D341Med (cell line): ENCODE measurements around the gene IQSEC1.
A peak's percentile ranks its signal among the peaks of the same experiment; 100 is the strongest.

Source experiments
- DNase-seq: peaks from one replicate; pipeline ENCODE4 v3.0.0; 2012; ENCODE audit warnings: low spot score

The IQSEC1 gene

GRCh38 chr3:13073326-13074005 lies at the start of gene IQSEC1:
TSS of gene IQSEC1 (minus strand) at chr3:13073429. CDS start at chr3:13073014, 415 bp downstream.
- DNase-seq, result peak; percentile 89

DNA sequence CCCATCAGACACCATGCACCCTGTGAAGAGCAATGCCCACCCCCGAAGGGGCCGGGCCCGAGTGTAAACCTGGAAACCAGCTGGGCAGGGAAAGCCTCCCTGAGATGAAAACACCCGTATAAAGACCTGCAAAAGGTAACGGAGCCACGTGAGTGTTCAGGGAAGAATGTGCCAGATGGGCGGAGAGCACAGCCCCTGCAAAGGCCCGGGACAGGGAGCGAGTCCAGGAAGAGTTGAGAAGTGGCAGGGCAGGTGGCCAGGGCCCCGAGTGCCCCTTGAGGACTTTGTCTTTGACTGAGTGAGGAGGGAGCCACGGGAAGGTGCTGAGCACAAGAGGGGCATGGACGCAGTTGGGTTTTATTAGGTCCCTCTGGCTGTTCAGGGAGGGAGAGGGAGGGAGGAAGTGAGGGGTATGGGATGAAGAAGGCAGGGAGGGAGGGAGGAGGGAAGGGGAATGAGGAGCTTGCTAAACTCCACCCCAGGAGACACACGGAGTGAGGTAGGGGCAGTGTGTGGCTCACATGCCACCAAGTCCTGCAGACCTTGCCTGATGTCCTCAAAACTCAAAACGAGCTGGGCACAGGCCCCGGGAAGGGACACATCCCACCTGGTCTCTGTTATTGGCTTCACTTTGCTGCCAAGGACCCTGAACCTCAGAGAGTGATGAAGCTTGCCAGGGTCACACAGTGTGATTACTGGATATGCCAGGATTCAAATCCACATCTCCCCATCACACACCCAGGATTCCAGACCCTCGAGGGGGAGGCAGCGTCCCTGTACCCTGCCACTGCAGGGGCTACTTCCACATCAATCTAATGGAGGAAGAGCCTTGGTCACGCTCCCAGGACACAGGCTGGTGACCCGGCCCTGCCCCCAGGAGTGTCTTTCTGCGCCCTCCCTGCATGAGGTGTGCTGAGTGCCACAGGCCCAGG lies 49.1 kb upstream of the IQSEC1 start:
- no peak for DNase-seq

DNA sequence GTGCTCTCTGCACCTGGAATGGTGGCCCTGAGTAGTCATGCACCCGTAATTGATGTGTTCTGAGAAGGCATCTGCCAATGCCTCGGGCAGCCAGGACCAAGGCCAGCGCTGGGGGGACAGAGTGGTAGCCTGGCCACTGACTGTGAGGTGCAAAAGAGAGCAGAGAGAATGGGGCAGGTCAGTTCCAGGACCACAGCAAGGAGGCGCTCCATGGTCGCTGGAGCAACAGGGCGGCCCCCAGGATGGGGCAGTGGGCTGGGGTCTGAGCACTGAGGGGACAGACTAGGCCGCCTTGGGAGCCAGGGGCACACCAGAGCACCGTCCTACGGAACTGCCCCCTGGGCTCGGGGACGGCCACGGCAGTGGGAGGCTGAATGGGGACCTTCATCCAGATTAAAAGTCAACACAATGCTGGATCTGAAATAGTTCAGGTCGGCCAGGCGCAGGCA lies 48.3 kb upstream of the IQSEC1 start:
- no peak for DNase-seq

- DNase-seq, result no peak
Measured at GRCh38 chr3:13120928-13121552, 47.8 kb upstream of the IQSEC1 start.

- no peak for DNase-seq
Measured at GRCh38 chr3:13120289-13120927, 47.2 kb upstream of the IQSEC1 start.

GRCh38 chr3:13119471-13120220 lies 46.4 kb upstream of the IQSEC1 start:
- DNase-seq, result no peak

DNA sequence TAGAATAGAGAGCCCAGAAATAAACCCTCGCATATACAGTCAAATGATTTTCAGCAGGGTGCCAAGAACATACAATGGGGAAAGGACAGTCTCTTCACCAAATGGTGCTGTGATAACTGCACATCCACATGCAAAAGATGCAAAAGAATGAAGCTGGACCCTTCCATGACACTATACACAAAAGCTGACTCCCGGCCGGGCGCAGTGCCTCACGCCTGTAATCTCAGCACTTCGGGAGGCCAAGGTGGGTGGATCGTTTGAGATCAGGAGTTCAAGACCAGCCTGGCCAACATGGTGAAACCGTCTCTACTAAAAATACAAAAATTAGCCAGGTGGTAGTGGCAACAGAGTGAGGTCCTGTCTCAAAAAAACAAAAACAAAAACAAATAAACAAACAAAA lies 43.2 kb upstream of the IQSEC1 start:
- no peak for DNase-seq

DNA sequence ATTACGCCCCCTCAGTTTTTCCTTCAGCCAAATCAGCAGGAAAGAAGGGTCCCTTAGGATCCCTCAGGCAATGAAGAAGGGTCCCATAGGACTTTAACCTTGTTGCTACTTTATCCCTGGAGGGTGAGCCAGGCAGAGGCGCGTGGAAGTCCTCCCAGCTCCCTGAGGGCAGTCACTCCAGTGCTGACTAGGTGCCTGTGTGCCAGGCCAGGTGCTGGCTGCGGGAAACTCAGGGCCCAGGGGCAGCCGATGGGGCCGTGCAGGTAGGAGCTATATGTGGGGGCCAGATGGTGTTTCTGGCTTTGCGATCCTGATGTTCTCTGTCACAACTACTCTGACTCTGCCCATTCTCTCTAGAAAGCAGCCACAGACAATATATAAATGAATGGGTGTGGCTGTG lies 42.8 kb upstream of the IQSEC1 start:
- DNase-seq, result no peak

GRCh38 chr3:13115576-13115910 lies 42.3 kb upstream of the IQSEC1 start:
- no peak for DNase-seq

- DNase-seq, result no peak
Measured at GRCh38 chr3:13114811-13115575, 41.8 kb upstream of the IQSEC1 start.

- DNase-seq, result no peak
Measured at GRCh38 chr3:13113346-13114330, 40.4 kb upstream of the IQSEC1 start.

DNA sequence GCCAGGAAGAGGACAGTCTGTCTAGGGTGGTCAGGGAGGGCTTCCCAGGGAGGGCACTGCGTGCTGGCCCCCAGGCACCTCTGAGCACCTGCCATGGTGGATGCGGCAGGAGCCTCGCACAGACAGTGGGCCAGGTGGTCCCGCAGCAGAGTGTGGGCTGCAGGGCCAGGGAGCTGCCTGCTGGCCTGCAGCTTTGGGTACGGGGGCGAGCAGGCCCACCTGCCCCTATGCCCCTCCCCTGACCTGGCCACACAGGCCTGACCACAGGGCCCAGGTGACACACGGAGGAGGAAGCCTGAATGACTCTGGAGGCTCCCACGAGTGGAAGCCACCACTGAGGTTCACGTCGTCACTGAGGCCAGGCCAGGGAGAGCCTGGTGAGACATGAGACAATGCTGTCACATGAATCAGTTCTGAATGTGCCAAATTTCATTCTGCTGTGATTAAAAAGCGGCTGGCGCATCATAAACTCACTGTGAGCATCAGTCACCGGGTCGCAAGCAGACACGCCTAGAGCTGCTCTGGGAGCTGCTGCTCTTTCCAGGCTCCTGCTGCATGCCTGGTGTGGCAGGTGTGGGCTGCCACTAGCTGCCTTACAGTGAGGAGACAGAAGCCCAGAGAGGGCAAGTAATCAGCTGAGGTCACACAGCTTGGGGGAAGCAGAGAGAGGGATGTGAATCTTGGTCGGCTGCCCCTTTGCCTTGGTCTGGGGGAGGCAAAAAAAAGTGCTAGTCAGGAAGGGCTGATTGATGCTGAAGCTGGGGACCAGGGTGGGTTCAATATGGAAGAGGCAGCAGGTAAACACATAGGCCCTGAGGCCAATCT lies 39.5 kb upstream of the IQSEC1 start:
- no peak for DNase-seq

DNA sequence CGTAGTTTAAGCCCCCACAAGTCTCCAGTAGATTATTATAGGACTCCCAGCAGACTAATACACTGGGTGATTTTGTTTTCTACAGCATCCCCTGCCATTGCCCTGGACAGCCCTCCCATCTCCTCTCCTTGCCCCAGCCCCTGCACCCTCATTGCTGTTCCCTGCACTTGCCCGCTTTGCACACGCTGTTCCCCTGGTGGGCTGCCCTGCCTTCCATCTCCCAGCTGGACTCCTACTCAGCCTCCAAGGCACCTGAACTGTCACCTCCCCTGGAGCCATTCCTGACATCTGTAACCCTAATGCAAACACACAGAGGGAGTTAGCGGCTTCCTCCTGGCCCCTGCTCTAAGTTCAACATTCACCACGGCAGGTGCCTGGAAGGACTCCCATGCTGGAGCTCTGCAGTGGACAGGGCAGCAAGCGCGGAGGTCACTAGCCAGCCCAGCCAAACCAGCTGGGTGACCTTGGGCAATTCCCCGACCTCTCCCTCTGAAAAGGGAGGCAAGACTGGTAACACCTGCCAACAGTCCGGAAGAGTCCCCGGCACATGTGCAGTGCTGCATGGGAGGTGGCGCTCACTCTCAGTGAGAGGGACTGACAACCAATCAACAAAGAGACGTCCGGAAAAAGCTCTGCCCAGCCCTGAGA lies 38.8 kb upstream of the IQSEC1 start:
- DNase-seq, result no peak

DNA sequence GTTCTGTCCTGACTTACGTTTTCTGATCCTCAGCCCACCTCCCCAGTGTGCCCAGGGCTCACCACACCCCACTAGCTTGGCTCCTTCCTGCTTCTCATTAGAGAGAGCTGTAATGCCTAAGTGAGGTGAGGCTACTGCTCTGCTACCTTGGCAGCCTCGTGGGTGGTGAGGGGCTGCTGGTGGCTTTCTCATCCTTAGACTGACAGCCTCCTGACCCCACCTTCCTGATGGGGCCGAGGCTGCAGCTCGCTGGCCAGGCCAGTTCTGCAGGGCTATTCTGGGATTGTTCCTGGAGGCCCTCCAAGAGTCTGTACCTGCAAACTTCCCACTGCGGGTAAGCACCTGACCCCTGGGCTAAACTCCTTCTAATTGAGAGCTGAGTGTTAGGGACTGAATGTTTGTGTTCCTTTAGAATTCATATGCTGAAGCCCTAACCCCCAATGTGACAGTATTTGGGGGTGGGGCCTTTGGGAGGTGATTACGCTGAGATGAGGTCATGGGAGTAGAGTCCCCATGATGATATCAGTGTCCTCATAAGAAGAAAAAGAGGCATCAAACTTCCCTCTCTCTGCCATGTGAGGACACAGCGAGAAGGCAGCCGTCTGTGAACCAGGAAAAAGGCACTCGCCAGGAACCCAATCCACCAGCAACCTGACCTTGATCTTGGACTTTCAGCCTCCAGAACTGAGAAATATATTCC lies 38.1 kb upstream of the IQSEC1 start:
- no peak for DNase-seq

GRCh38 chr3:13110678-13111116 lies 37.5 kb upstream of the IQSEC1 start:
- DNase-seq, result peak; percentile 86

DNA sequence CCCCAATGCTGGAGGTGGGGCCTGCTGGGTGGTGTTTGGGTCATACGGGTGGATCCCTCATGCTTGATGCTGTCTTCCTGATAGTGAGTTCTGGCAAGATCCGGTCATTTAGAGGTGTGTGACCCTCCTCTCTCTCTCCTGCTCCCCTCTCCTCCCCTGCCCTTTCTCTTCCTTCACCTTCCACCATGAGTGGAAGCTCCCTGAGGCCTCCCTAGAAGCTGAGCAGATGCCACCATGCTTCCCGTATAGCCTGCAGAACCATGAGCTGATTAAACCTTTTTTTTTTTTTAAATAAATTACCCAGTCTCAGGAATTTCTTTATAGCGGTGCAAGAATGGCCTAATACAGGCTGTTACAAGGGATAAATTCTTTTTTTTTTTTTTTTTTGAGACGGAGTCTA lies 36.3 kb upstream of the IQSEC1 start:
- DNase-seq, result no peak

DNA sequence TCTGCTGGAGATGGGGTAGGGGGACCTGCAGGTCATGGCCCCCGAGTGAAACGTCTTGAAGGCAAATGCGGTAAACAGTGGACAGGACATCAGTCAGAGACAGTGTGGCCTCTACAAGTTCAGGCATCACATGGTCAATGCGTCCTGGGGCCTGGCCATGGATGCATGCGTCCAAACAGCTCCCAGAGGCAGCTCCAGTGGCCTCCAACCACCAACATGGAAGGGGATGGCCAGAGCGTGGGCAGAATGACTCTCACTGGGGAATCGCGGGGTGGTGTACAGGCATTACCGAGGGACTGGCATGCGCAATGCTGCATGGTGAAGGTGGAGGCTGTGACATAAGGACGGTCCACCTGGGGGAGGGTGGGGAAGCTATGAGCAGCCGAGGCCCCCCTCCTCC lies 35.6 kb upstream of the IQSEC1 start:
- DNase-seq, result no peak

DNA sequence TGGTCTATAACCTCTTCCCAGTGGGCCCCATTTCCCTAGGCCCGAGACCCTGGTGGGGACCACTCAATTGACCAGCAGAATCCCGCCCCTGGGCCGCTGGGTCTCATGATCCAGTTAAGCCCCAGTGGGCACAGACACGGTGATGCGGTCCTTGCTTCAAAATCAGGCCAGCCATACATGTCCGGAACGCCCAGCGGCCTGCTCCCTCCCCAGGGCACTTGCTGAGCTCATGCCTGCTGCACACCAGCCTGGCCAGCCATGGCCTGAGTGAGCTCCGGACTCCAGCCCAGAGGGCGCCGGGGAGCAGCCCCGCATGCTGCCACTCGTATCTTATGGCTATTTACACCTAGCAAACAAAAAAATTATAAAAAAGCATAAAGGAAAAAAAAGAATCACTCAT lies 34.4 kb upstream of the IQSEC1 start:
- no peak for DNase-seq
